Kidney (tissue), 14 donors: Measurements from ENCODE around the gene APOL4. TPM values are rescaled to one million over a fixed set of nuclear protein-coding genes. Genes with fewer than 3 reads are reported as not detected.

ENCODE experiments used
- DNase-seq, 5 donors: peaks; one replicate each; pipeline ENCODE4 v3.0.0-alpha.2; 2013 to 2020
- FAIRE-seq: peaks from 2 replicates; lab custom pipeline; 2012; peaks lifted over from hg19 to GRCh38; lab: Jason Lieb, UNC
- H3K27ac ChIP-seq, 2 donors: one replicate each; pipeline ENCODE4 v1.7.0; 2013; ENCODE audit warnings: low read depth in 2 of 2, low read length in 2 of 2, inconsistent platforms in 1 of 2
- H3K27me3 ChIP-seq: one replicate; pipeline ENCODE4 v1.7.1; 2013; ENCODE audit warnings: low read length, inconsistent platforms; ENCODE audit not compliant: control insufficient read depth, insufficient read depth
- H3K36me3 ChIP-seq, 3 donors: one replicate each; pipeline versions ENCODE4 v1.7.0 to v1.7.1; 2013; ENCODE audit warnings: low read length in 3 of 3, control low read depth in 1 of 3, inconsistent platforms in 1 of 3; ENCODE audit not compliant: insufficient read depth in 3 of 3, control insufficient read depth in 2 of 3
- H3K4me1 ChIP-seq, 3 donors: one replicate each; pipeline versions ENCODE4 v1.7.0 to v1.7.1; 2013; ENCODE audit warnings: low read length in 3 of 3, inconsistent platforms in 1 of 3, low read depth in 1 of 3; ENCODE audit not compliant: control insufficient read depth in 2 of 3, insufficient read depth in 2 of 3
- H3K4me3 ChIP-seq, 3 donors: one replicate each; pipeline versions ENCODE4 v1.7.0 to v1.8.1; 2013; ENCODE audit warnings: low read length in 3 of 3, control low read depth in 1 of 3, inconsistent platforms in 1 of 3
- H3K9ac ChIP-seq, 3 donors: one replicate each; pipeline versions ENCODE4 v1.7.0 to v1.7.1; 2013; ENCODE audit warnings: low read length in 3 of 3, control low read depth in 1 of 3, inconsistent platforms in 1 of 3
- H3K9me3 ChIP-seq, 3 donors: one replicate each; pipeline versions ENCODE4 v1.7.0 to v1.7.1; 2013; ENCODE audit warnings: low read length in 3 of 3, control low read depth in 1 of 3, inconsistent platforms in 1 of 3; ENCODE audit not compliant: control insufficient read depth in 2 of 3, insufficient read depth in 1 of 3
- intact Hi-C: fragments of 100-400 bp; cut with DNase I; formaldehyde crosslinking; loops from one replicate; pipeline ENCODE4 v1.11.1; 2022
- polyA plus RNA-seq: library from polyadenylated mRNA; stranded (reverse); fragments of 350-450 nt; fragmentation: Illumina TruSeq; extraction: RNeasy Lipid Tissue Mini Kit (QIAGEN cat#74804); gene quantifications from one replicate; pipeline ENCODE4 v1.2.3, GENCODE V29; 2014; ENCODE audit warnings: low read depth, low replicate concordance; ENCODE audit not compliant: insufficient read depth
- total RNA-seq: library from RNA; stranded (reverse); fragmentation: NEBNext Ultra II Directional; extraction: Animal tissue kit (Norgen Biotek cat#: 25700); gene quantifications from one replicate; pipeline ENCODE4 v1.2.1, GENCODE V29; 2021
- TF ChIP-seq, protein P1 (sequence below): IDR thresholded peaks from 3 replicates; pipeline ENCODE4 v1.5.1; 2012; ENCODE audit warnings: mild to moderate bottlenecking, moderate library complexity, borderline replicate concordance; ENCODE audit not compliant: insufficient read depth; ENCODE audit errors: extremely low read depth
- donor health status: control.
- donor health status: control.
- donor health status: control.
- donor health status: control.
- donor health status: control.
- donor health status: DM: yes; HTN: yes; CAD: no.
- donor health status: Normal renal cell carcinoma (clear cell type).

Gene APOL4
- total and polyA plus RNA-seq, 2 donors from 2014 or later, result 6.1 to 8.7 TPM

- Histone ChIP-seq H3K36me3 (no peaks in the 10 kb centered on the region), H3K27me3 (no peaks in the 10 kb centered on the region), H3K4me3 (no peak overlapping the region), H3K27ac (no peak overlapping the region), H3K4me1 (peaks cover 5 to 18% (median 17%) of the 10 kb centered on the region in 3 donors), H3K9ac (no peak overlapping the region), H3K9me3 (no peaks in the 10 kb centered on the region)
- TF ChIP-seq, protein P1, sequence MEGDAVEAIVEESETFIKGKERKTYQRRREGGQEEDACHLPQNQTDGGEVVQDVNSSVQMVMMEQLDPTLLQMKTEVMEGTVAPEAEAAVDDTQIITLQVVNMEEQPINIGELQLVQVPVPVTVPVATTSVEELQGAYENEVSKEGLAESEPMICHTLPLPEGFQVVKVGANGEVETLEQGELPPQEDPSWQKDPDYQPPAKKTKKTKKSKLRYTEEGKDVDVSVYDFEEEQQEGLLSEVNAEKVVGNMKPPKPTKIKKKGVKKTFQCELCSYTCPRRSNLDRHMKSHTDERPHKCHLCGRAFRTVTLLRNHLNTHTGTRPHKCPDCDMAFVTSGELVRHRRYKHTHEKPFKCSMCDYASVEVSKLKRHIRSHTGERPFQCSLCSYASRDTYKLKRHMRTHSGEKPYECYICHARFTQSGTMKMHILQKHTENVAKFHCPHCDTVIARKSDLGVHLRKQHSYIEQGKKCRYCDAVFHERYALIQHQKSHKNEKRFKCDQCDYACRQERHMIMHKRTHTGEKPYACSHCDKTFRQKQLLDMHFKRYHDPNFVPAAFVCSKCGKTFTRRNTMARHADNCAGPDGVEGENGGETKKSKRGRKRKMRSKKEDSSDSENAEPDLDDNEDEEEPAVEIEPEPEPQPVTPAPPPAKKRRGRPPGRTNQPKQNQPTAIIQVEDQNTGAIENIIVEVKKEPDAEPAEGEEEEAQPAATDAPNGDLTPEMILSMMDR, result no peak
- no peak for DNase-seq
- intact Hi-C loops, result no loop called here
- FAIRE-seq, result no peak
These were observed 7.2 kb downstream of the APOL4 start for GRCh38 chr22:36194385-36194784.

- TF ChIP-seq, protein P1, result no peak
- DNase-seq, result no peak
- H3K27me3 ChIP-seq, result no peaks in the 10 kb centered on the region
- intact Hi-C loops, result no loop called here
- FAIRE-seq, result no peak
- H3K9me3 ChIP-seq, result no peaks in the 10 kb centered on the region
- H3K4me3 ChIP-seq, result no peak overlapping the region
- H3K36me3 ChIP-seq, result no peaks in the 10 kb centered on the region
- peaks cover 5 to 17% (median 17%) of the 10 kb centered on the region in 3 donors for H3K4me1 ChIP-seq
- no peak overlapping the region for H3K9ac ChIP-seq
- H3K27ac ChIP-seq, result no peak overlapping the region
These were observed 8.0 kb downstream of the APOL4 start for GRCh38 chr22:36193577-36193976.

GRCh38 chr22:36193171-36193570 is 8.4 kb downstream of the APOL4 start:
- TF ChIP-seq, protein P1, result no peak
- Histone ChIP-seq H3K27me3 (no peaks in the 10 kb centered on the region), H3K4me1 (peaks cover 5 to 17% (median 16%) of the 10 kb centered on the region in 3 donors), H3K4me3 (no peak overlapping the region), H3K9me3 (no peaks in the 10 kb centered on the region), H3K27ac (no peak overlapping the region), H3K36me3 (no peaks in the 10 kb centered on the region), H3K9ac (no peak overlapping the region)
- DNase-seq, result no peak
- intact Hi-C loops, result no loop called here
- FAIRE-seq, result no peak

- no peak overlapping the region for H3K27ac ChIP-seq
- no peak overlapping the region for H3K9ac ChIP-seq
- no peaks in the 10 kb centered on the region for H3K36me3 ChIP-seq
- DNase-seq (no peak), FAIRE-seq (no peak)
- TF ChIP-seq, protein P1, result no peak
- intact Hi-C loops, result no loop called here
- no peaks in the 10 kb centered on the region for H3K9me3 ChIP-seq
- no peak overlapping the region for H3K4me3 ChIP-seq
- peaks cover 4 to 13% (median 9%) of the 10 kb centered on the region in 3 donors for H3K4me1 ChIP-seq
- H3K27me3 ChIP-seq, result no peaks in the 10 kb centered on the region
These were observed 9.1 kb downstream of the APOL4 start for GRCh38 chr22:36192542-36192941.
